Vagina (tissue), 2 donors: ENCODE data around the gene CLIC1. TPM values are rescaled to one million over a fixed set of nuclear protein-coding genes. Genes with fewer than 3 reads are reported as not detected.

Experiments
- DNase-seq, 2 donors: peaks; one replicate each; pipeline ENCODE4 v3.0.0-alpha.2; 2017; ENCODE audit errors: extremely low spot score in 2 of 2
- H3K27ac ChIP-seq: fragments of 200-600 bp; sonication (generic); one replicate; pipeline ENCODE4 v1.5.1; 2019
- H3K27me3 ChIP-seq: fragments of 200-600 bp; sonication (generic); one replicate; pipeline ENCODE4 v1.5.1; 2019
- H3K36me3 ChIP-seq, 2 donors: fragments of 200-600 bp; sonication (generic); one replicate each; pipeline ENCODE4 v1.5.1; 2017 to 2019
- H3K4me1 ChIP-seq: fragments of 200-600 bp; sonication (generic); one replicate; pipeline ENCODE4 v1.5.1; 2019
- H3K4me3 ChIP-seq, 2 donors: fragments of 200-600 bp; sonication (generic); 1 replicate in 1 of 2; 2 replicates in 1 of 2; pipeline ENCODE4 v1.5.1; 2016 to 2019
- H3K9me3 ChIP-seq: fragments of 200-600 bp; sonication (generic); one replicate; pipeline ENCODE4 v1.5.1; 2019
- POLR2A ChIP-seq, 2 donors: fragments of 450-650 bp; IDR thresholded peaks; one replicate each; pipeline ENCODE4 v1.6.1; 2017; ENCODE audit warnings: antibody characterized with exemption in 2 of 2, mild to moderate bottlenecking in 2 of 2, moderate library complexity in 2 of 2
- POLR2AphosphoS5 ChIP-seq, 2 donors: sonication (generic); formaldehyde crosslinking; IDR thresholded peaks; one replicate each; pipeline ENCODE4 v1.9.0; 2017; ENCODE audit warnings: antibody characterized with exemption in 2 of 2, mild to moderate bottlenecking in 2 of 2, low read depth in 1 of 2; ENCODE audit not compliant: insufficient read depth in 1 of 2
- intact Hi-C: fragments of 100-400 bp; cut with DNase I; formaldehyde crosslinking; loops from one replicate; pipeline ENCODE4 v1.15.1; 2023
- total RNA-seq: library from RNA; depleted of rRNA; stranded (reverse); fragments of >200 nt; gene quantifications from one replicate; pipeline ENCODE4 v1.2.3, GENCODE V29; 2016
- TF ChIP-seq, protein P1 (sequence below), 3 experiments: fragments of 450-650 bp in 2 of 3; fragments of 200-600 bp in 1 of 3; sonication (generic) in 1 of 3; IDR thresholded peaks; one replicate each; pipeline ENCODE4 v1.5.1; 2017 to 2019; ENCODE audit warnings: antibody characterized with exemption in 3 of 3, mild to moderate bottlenecking in 2 of 3, moderate library complexity in 2 of 3

CLIC1 gene
- total RNA-seq, 1 donor from 2014 or later: 250 TPM

DNA sequence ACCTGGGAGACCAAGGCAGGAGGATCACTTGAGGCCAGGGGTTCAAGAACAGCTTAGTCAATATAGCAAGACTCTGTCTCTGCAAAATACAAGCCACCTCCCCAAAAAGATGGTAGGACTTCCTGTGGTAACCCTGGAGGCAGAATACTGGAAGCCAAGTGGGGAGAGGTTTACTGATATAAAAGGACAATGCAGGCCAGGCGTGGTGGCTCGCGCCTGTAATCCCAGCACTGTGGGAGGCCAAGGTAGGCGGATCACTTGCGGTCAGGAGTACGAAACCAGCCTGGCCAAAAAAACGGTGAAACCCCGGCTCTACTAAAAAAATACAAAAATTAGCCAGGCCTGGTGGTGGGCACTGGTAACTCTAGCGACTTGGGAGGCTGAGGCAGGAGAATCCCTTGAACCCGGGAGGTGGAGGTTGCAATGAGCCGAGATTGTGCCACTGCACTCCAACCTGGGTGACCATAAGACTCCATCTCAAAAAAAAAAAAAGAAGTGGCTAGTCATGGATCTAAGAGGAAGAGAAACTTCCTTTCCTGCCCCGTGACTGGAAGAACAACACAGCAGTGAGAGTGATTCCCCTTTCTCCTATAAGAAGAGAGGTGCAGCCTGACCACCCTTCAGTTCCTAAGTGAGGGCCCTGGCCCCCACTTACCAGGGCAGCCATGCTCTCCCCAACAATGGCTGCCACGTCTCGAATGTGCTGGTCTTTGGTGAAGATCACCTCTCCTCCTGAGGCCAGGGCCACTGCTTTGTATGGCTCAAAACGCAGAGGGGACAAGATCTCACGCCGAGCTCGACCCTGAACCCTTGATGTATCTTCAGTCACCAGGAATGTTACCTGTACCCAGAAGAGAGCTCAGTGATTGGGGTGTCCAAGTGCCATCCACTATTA lies 32.3 kb upstream of the CLIC1 start:
- H3K9me3 ChIP-seq: no peaks in the 10 kb centered on the region
- no peaks in the 10 kb centered on the region for H3K36me3 ChIP-seq
- intact Hi-C loops: no loop called here
- no peaks in the 10 kb centered on the region for H3K4me1 ChIP-seq
- DNase-seq: no peak
- H3K27ac ChIP-seq: no peak overlapping the region
- no peaks in the 10 kb centered on the region for H3K27me3 ChIP-seq
- H3K4me3 ChIP-seq: no peak overlapping the region
- no peak for TF ChIP-seq POLR2A (IDR thresholded peaks at IDR 0.05)
- TF ChIP-seq POLR2AphosphoS5 (IDR thresholded peaks at IDR 0.05; ENCODE audit: insufficient read depth in 1 of 2, low read depth in 1 of 2): no peak
- TF ChIP-seq, protein P1, sequence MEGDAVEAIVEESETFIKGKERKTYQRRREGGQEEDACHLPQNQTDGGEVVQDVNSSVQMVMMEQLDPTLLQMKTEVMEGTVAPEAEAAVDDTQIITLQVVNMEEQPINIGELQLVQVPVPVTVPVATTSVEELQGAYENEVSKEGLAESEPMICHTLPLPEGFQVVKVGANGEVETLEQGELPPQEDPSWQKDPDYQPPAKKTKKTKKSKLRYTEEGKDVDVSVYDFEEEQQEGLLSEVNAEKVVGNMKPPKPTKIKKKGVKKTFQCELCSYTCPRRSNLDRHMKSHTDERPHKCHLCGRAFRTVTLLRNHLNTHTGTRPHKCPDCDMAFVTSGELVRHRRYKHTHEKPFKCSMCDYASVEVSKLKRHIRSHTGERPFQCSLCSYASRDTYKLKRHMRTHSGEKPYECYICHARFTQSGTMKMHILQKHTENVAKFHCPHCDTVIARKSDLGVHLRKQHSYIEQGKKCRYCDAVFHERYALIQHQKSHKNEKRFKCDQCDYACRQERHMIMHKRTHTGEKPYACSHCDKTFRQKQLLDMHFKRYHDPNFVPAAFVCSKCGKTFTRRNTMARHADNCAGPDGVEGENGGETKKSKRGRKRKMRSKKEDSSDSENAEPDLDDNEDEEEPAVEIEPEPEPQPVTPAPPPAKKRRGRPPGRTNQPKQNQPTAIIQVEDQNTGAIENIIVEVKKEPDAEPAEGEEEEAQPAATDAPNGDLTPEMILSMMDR (IDR thresholded peaks at IDR 0.05): no peak

DNA sequence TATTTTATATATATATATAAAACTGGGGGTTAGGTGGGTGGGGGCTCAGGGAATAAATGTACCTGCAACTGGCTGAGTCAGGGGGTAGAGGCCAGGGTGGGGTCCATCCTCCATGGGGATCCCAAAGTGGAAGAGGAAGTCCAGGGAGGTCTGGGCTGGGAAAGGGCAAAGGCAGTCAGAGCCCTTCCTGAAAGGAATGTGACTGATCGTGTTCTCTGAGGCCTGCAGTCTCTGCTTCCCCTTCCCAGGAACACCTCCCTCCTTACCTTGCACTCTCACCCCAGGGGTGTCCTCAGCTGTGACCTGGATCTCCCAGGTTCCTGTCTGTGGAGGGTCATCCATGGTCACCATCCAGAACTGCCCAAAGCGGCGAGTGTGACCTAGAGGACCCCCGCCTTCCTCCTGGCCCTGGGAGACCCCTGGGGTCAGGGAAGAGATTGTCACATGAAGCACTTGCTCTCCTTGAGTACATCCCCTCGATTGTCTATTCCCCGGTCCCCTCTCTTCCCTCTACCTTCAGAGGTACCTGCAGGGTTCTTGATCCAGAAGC lies 30.8 kb upstream of the CLIC1 start:
- TF ChIP-seq, protein P1 (IDR thresholded peaks at IDR 0.05): no peak
- no peak for TF ChIP-seq POLR2A (IDR thresholded peaks at IDR 0.05)
- no peak for TF ChIP-seq POLR2AphosphoS5 (IDR thresholded peaks at IDR 0.05; ENCODE audit: insufficient read depth in 1 of 2, low read depth in 1 of 2)
- no peaks in the 10 kb centered on the region for H3K36me3 ChIP-seq
- DNase-seq: no peak
- H3K4me3 ChIP-seq: no peak overlapping the region
- intact Hi-C loops: no loop called here
- no peaks in the 10 kb centered on the region for H3K27me3 ChIP-seq
- no peaks in the 10 kb centered on the region for H3K4me1 ChIP-seq
- H3K27ac ChIP-seq: no peak overlapping the region
- H3K9me3 ChIP-seq: no peaks in the 10 kb centered on the region

- no peak for DNase-seq
- intact Hi-C loops: no loop called here
- no peaks in the 10 kb centered on the region for H3K4me1 ChIP-seq
- no peak for TF ChIP-seq POLR2A (IDR thresholded peaks at IDR 0.05)
- TF ChIP-seq POLR2AphosphoS5 (IDR thresholded peaks at IDR 0.05; ENCODE audit: insufficient read depth in 1 of 2, low read depth in 1 of 2): no peak
- TF ChIP-seq, protein P1 (IDR thresholded peaks at IDR 0.05): no peak
- no peaks in the 10 kb centered on the region for H3K27me3 ChIP-seq
- peak overlapping the region; percentile 16 to 20 for H3K4me3 ChIP-seq
- H3K36me3 ChIP-seq: no peaks in the 10 kb centered on the region
- H3K9me3 ChIP-seq: no peaks in the 10 kb centered on the region
- no peak overlapping the region for H3K27ac ChIP-seq
Observed at GRCh38 chr6:31765910-31766794, 29.8 kb upstream of the CLIC1 start.

DNA sequence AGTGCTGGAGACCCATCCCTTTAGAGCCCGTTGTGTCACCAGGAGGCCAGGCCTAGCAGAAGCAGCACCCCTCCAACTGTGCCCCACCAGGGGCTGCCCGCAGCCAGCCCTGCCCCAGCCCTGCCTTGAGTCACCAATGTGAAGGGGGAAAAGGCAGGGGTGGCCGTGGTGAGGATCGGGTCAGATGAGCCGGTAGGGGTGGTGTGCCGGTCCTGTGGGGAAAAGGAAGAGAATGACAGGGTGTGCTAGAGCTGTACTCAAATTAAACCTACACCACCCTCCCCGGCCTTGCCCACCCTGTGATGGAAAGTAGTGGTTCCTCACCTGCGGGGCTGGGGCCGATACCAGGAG lies 29.2 kb upstream of the CLIC1 start:
- no peak for DNase-seq
- no peak overlapping the region for H3K27ac ChIP-seq
- H3K4me1 ChIP-seq: no peaks in the 10 kb centered on the region
- no peak overlapping the region for H3K4me3 ChIP-seq
- H3K36me3 ChIP-seq: no peaks in the 10 kb centered on the region
- intact Hi-C loops: no loop called here
- no peaks in the 10 kb centered on the region for H3K9me3 ChIP-seq
- no peaks in the 10 kb centered on the region for H3K27me3 ChIP-seq
- TF ChIP-seq POLR2A (IDR thresholded peaks at IDR 0.05): no peak
- TF ChIP-seq, protein P1 (IDR thresholded peaks at IDR 0.05): no peak
- TF ChIP-seq POLR2AphosphoS5 (IDR thresholded peaks at IDR 0.05; ENCODE audit: insufficient read depth in 1 of 2, low read depth in 1 of 2): no peak
